A549 (cell line): Measurements from ENCODE around the gene SLC24A1. TPM values are rescaled to one million over a fixed set of nuclear protein-coding genes. Genes with fewer than 3 reads are reported as not detected.
A peak's percentile ranks its signal among the peaks of the same experiment; 100 is the strongest.

Experiments
- ATAC-seq, 2 experiments: fragments of 200-7000 bp in 1 of 2; fragments of >200 bp in 1 of 2; cut with Nextera tagmentation in 1 of 2; cut with Tn5 transposase in 1 of 2; 3 replicates each; pipeline versions ENCODE4 v1.8.0 to v1.9.1; 2018 to 2020; ENCODE audit warnings: mild to moderate bottlenecking in 1 of 2, moderate library complexity in 1 of 2
- CTCF ChIA-PET: fragments of 300-600 bp; sonication (Branson Sonifier 250); formaldehyde crosslinking; extraction: SDS; loops from one replicate; lab custom pipeline; 2021; ENCODE audit warnings: antibody characterized with exemption, inconsistent platforms; lab: Yijun Ruan, JAX
- POLR2A ChIA-PET: fragments of 350-600 bp; formaldehyde crosslinking; extraction: SDS; loops from one replicate; lab custom pipeline; 2021; ENCODE audit warnings: antibody characterized with exemption, inconsistent platforms; lab: Yijun Ruan, JAX
- DNase-seq, 2 experiments: peaks; one replicate each; pipeline versions ENCODE4 v3.0.0 to v3.0.0-alpha.2; 2011 to 2016; ENCODE audit warnings: low read depth in 1 of 2, low spot score in 1 of 2
- FAIRE-seq: peaks from 2 replicates; lab custom pipeline; 2011; peaks lifted over from hg19 to GRCh38; lab: Jason Lieb, UNC
- H3K27ac ChIP-seq, 2 experiments: fragments of >200 bp; sonication (Bioruptor Twin); formaldehyde crosslinking; 3 replicates each; pipeline ENCODE4 v1.5.1; 2016 to 2017
- H3K4me1 ChIP-seq: fragments of >200 bp; sonication (Bioruptor Twin); formaldehyde crosslinking; 3 replicates; pipeline ENCODE4 v1.6.1; 2016
- H3K4me2 ChIP-seq: fragments of >200 bp; sonication (Bioruptor Twin); formaldehyde crosslinking; 3 replicates; pipeline ENCODE4 v1.6.1; 2016
- H3K4me3 ChIP-seq: fragments of >200 bp; sonication (Bioruptor Twin); formaldehyde crosslinking; 3 replicates; pipeline ENCODE4 v1.5.1; 2016
- H3K9me3 ChIP-seq: fragments of >200 bp; sonication (Bioruptor Twin); formaldehyde crosslinking; 3 replicates; pipeline ENCODE4 v1.6.1; 2016
- ATOH8 ChIP-seq: fragments of 250-450 bp; sonication (Bioruptor Pico); IDR thresholded peaks from 2 replicates; pipeline ENCODE4 v1.5.0; 2020; ENCODE audit warnings: low read depth, mild to moderate bottlenecking, moderate library complexity
- BCL3 ChIP-seq: fragments of >200 bp; sonication (Bioruptor Twin); formaldehyde crosslinking; IDR thresholded peaks from 3 replicates; pipeline ENCODE4 v1.6.1; 2016
- BHLHE40 ChIP-seq: IDR thresholded peaks from 2 replicates; pipeline ENCODE4 v1.6.1; 2012; ENCODE audit warnings: low read depth, low read length, inconsistent platforms
- CBX8 ChIP-seq: fragments of 200-600 bp; sonication (generic); IDR thresholded peaks from 2 replicates; pipeline ENCODE4 v1.6.1; 2016
- CHD2 ChIP-seq: fragments of 150-350 bp; IDR thresholded peaks from 2 replicates; pipeline ENCODE4 v1.6.1; 2014; ENCODE audit warnings: low read length; ENCODE audit not compliant: partially characterized antibody
- ESRRA ChIP-seq: fragments of 150-350 bp; IDR thresholded peaks from 2 replicates; pipeline ENCODE4 v1.6.1; 2014; ENCODE audit warnings: mild to moderate bottlenecking, low read length, borderline replicate concordance
- FOSL2 ChIP-seq, 2 experiments: fragments of 450-650 bp in 1 of 2; fragments of >200 bp in 1 of 2; sonication (Bioruptor Twin) in 1 of 2; formaldehyde crosslinking; IDR thresholded peaks; 2 replicates each; pipeline versions ENCODE4 v1.5.0 to v1.6.1; 2016 to 2020; ENCODE audit warnings: mild to moderate bottlenecking in 1 of 2, moderate library complexity in 1 of 2
- HEYL ChIP-seq: fragments of 250-450 bp; sonication (Bioruptor Pico); IDR thresholded peaks from 2 replicates; pipeline ENCODE4 v1.8.0; 2021; ENCODE audit warnings: mild to moderate bottlenecking, moderate library complexity
- HOXA7 ChIP-seq: fragments of 250-450 bp; sonication (Bioruptor Pico); IDR thresholded peaks from 2 replicates; pipeline ENCODE4 v1.5.0; 2020; ENCODE audit warnings: mild to moderate bottlenecking, moderate library complexity
- POLR2AphosphoS2 ChIP-seq: conservative IDR thresholded peaks from 2 replicates; pipeline ENCODE4 v1.6.1; 2012; ENCODE audit warnings: low read length, improper control_type of control experiment, inconsistent platforms
- RAD21 ChIP-seq, 2 experiments: fragments of >200 bp in 1 of 2; sonication (Bioruptor Twin) in 1 of 2; formaldehyde crosslinking in 1 of 2; IDR thresholded peaks in 1 of 2; conservative IDR thresholded peaks in 1 of 2; 2 replicates in 1 of 2; 3 replicates in 1 of 2; pipeline ENCODE4 v1.6.1; 2012 to 2018; ENCODE audit warnings: inconsistent platforms in 1 of 2
- REST ChIP-seq: fragments of 200-600 bp; sonication (generic); IDR thresholded peaks from 2 replicates; pipeline ENCODE4 v1.6.1; 2016; ENCODE audit warnings: antibody characterized with exemption, mild to moderate bottlenecking, moderate library complexity
- SREBF2 ChIP-seq: fragments of 450-650 bp; IDR thresholded peaks from 2 replicates; pipeline ENCODE4 v1.6.1; 2014; ENCODE audit warnings: mild to moderate bottlenecking, moderate library complexity
- TP53 ChIP-seq: fragments of 250-450 bp; sonication (Bioruptor Pico); IDR thresholded peaks from 2 replicates; pipeline ENCODE4 v1.5.0; 2021; ENCODE audit warnings: mild to moderate bottlenecking, moderate library complexity
- ZFP36 ChIP-seq: fragments of 450-650 bp; IDR thresholded peaks from 2 replicates; pipeline ENCODE4 v1.6.1; 2014; ENCODE audit warnings: borderline replicate concordance; ENCODE audit not compliant: partially characterized antibody
- ZNF302 ChIP-seq: fragments of 250-450 bp; sonication (Bioruptor Pico); IDR thresholded peaks from 2 replicates; pipeline ENCODE4 v1.9.0; 2021; ENCODE audit warnings: inconsistent platforms, mild to moderate bottlenecking, moderate library complexity
- WGBS: methylation state at CpG from one replicate; pipeline ENCODE4 v1.1.6; 2017; ENCODE audit errors: missing lambda C conversion rate; 5-methylcytosine and 5-hydroxymethylcytosine counted together
- polyA plus RNA-seq, 4 experiments: library from polyadenylated mRNA; depleted of rRNA in 3 of 4; stranded (reverse); fragments of >200 nt; fragmentation: RNase III in 1 of 4; extraction: RNeasy Plus Mini Kit Qiagen cat#74134 plus additional on column Dnase treatment in 1 of 4; gene quantifications; 2 replicates in 3 of 4; 3 replicates in 1 of 4; pipeline ENCODE4 v1.2.3, GENCODE V29; 2011 to 2017

SLC24A1 gene
- polyA plus RNA-seq, 2 of the 4 experiments (the other 2 are of a cell fraction), result 6.4 to 7.0 TPM

- 21% methylated on average over 1 of the region's 1 CpG for WGBS
- Histone ChIP-seq H3K27ac (no peak overlapping the region), H3K4me1 (peaks cover 17% of the 10 kb centered on the region), H3K4me2 (peak overlapping the region; percentile 15; the same call in 1 of the 3 replicates), H3K9me3 (no peaks in the 10 kb centered on the region), H3K4me3 (no peak overlapping the region)
- ChIA-PET CTCF (interaction anchor here (0.8 to 8.0 kb wide), 4 partner anchors 9 to 222 kb away, joined by 3 to 106 read pairs (median 4); partner anchors contain the start of gene SLC24A1), POLR2A (no interaction called here)
- no peak for FAIRE-seq
- no peak for TF ChIP-seq ZFP36
- TF ChIP-seq FOSL2 (IDR thresholded peaks at IDR 0.05), result no peak
- TF ChIP-seq FOSL2 (CRISPR knock-in tag; IDR thresholded peaks at IDR 0.05), result peak; percentile 35
- DNase-seq, result peak in 1 of 2 experiments; percentile 59
- no peak; a peak in 1 of 6 replicates for ATAC-seq
Measured at GRCh38 chr15:65634356-65634755, 12.6 kb downstream of the SLC24A1 start.

- DNase-seq (no peak), FAIRE-seq (no peak), ATAC-seq (peak; percentile 42 to 52; a peak in 4 of 6 replicates)
- ChIA-PET CTCF (interaction anchor here (0.6 to 13.4 kb wide), 68 partner anchors 13 to 695 kb away, joined by 3 to 229 read pairs (median 5); partner anchors contain the start of genes DENND4A, INTS14, RAB11A and SLC24A1), POLR2A (interaction anchor here (1.8 to 3.5 kb wide), 2 partner anchors 27 to 231 kb away, joined by 10 to 16 read pairs; partner anchors contain the start of genes INTS14 and RAB11A)
- Histone ChIP-seq H3K4me3 (no peak overlapping the region), H3K4me1 (peaks cover 17% of the 10 kb centered on the region), H3K9me3 (no peaks in the 10 kb centered on the region), H3K27ac (no peak overlapping the region), H3K4me2 (peak overlapping the region; percentile 62)
- no peak for TF ChIP-seq REST
- no peak for TF ChIP-seq ZNF302 (CRISPR knock-in tag)
- TF ChIP-seq CHD2, result no peak
- no peak for TF ChIP-seq SREBF2
- no peak for TF ChIP-seq HOXA7 (CRISPR knock-in tag)
- no peak for TF ChIP-seq HEYL (CRISPR knock-in tag)
- no peak for TF ChIP-seq ESRRA
- no peak for TF ChIP-seq POLR2AphosphoS2
- no peak for TF ChIP-seq RAD21 (conservative IDR thresholded peaks at IDR 0.05 in 1 of 2, IDR thresholded peaks at IDR 0.05 in 1 of 2)
- no peak for TF ChIP-seq TP53 (CRISPR knock-in tag)
- TF ChIP-seq BHLHE40, result no peak
- TF ChIP-seq ATOH8 (CRISPR knock-in tag), result no peak
- no peak for TF ChIP-seq CBX8
- TF ChIP-seq BCL3, result no peak
- WGBS, result 79% methylated on average over 5 of the region's 5 CpGs
Measured at GRCh38 chr15:65638109-65638508, 16.4 kb downstream of the SLC24A1 start.
